Sciatic nerve (tissue), 2 donors: ENCODE data around the gene SLX4. TPM values are rescaled to one million over a fixed set of nuclear protein-coding genes. Genes with fewer than 3 reads are reported as not detected.

ENCODE experiments used
- ATAC-seq: fragments of 200-7000 bp; cut with Tn5 transposase; one replicate; pipeline ENCODE4 v1.9.1; 2020; ENCODE audit warnings: mild to moderate bottlenecking, moderate library complexity
- DNase-seq: peaks from one replicate; pipeline ENCODE4 v3.0.0-alpha.2; 2020; ENCODE audit warnings: low spot score
- intact Hi-C: fragments of 100-400 bp; cut with DNase I; formaldehyde crosslinking; loops from one replicate; pipeline ENCODE4 v1.14.2; 2022
- total RNA-seq: library from RNA; stranded (reverse); fragmentation: NEBNext Ultra II Directional; extraction: Animal tissue kit (Norgen Biotek cat#: 25700); gene quantifications from one replicate; pipeline ENCODE4 v1.2.1, GENCODE V29; 2021
- donor health status: DM: no; HTN: no; CAD: no.
- donor health status: DM: no; HTN: no; CAD: no.

The SLX4 gene
- total RNA-seq, 1 donor from 2014 or later, result 6.5 TPM

DNA sequence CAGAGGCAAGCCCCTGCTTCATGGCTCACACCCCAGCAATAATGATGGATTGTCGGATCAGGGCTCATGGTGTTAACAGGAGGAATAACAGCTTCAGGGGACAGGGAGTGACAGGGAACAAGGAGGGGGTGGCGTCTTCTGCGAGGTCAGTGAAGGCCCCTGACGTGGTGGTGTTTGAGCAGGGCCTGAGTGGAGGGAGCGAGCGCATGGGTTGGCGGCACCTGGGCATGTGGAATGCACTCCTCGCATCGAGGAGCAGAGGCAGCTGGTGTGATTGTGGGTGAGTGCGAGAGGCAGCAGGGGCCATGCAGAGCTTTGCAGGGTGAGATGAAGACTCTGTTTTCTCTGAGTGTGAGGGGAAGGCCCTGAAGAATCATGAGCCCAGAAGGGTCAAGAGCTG is 77.3 kb downstream of the SLX4 start:
- intact Hi-C loops, result no loop called here
- ATAC-seq, result no peak
- no peak for DNase-seq

DNA sequence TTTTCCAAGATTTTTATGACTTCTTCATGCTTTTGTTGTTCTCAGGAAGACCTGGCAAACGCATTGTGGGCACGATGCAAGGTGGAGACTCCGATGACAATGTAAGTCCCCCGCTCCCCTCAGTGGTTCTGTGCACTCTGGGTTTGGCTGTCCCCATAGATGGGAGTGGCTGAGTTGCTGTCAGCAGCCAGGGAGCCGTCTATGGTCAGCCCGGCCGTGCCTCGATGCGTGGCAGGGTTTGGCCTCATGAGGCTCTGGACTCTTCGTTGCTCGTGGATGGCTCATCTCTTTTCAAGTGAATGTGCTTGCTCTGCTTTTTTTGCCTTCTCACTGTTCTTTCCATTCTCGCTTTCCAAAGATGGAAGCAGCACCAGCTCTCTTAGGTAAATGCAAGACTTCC is 78.7 kb downstream of the SLX4 start:
- ATAC-seq (no peak), DNase-seq (peak; percentile 33)
- intact Hi-C loops, result no loop called here

Other genes with a start within 250 kb of the SLX4 start
- 14.3 TPM for gene ZSCAN32, start 210.6 kb downstream of the SLX4 start, total RNA-seq
- 10.8 TPM for gene ZNF174, start 210.4 kb downstream of the SLX4 start, total RNA-seq
- gene ZNF597, start 168.1 kb downstream of the SLX4 start, total RNA-seq, result 3.2 TPM
- 41.3 TPM for gene NAA60, start 167.9 kb downstream of the SLX4 start, total RNA-seq
- not detected for gene C16orf90, start 116.1 kb downstream of the SLX4 start, total RNA-seq
- gene CLUAP1, start 110.6 kb downstream of the SLX4 start, total RNA-seq, result 32.7 TPM
- 1.6 TPM for gene NLRC3, start 34.2 kb downstream of the SLX4 start, total RNA-seq
- 24.7 TPM for gene DNASE1, start 43.1 kb upstream of the SLX4 start, total RNA-seq
- gene TRAP1, start 105.9 kb upstream of the SLX4 start, total RNA-seq, result 73.6 TPM